ENCODE measurements around the gene HSPA1L.

The HSPA1L gene

GRCh38 chr6:31781244-31782125 is 33.6 kb downstream of the HSPA1L start:
- DNase-seq, result no peak

DNA sequence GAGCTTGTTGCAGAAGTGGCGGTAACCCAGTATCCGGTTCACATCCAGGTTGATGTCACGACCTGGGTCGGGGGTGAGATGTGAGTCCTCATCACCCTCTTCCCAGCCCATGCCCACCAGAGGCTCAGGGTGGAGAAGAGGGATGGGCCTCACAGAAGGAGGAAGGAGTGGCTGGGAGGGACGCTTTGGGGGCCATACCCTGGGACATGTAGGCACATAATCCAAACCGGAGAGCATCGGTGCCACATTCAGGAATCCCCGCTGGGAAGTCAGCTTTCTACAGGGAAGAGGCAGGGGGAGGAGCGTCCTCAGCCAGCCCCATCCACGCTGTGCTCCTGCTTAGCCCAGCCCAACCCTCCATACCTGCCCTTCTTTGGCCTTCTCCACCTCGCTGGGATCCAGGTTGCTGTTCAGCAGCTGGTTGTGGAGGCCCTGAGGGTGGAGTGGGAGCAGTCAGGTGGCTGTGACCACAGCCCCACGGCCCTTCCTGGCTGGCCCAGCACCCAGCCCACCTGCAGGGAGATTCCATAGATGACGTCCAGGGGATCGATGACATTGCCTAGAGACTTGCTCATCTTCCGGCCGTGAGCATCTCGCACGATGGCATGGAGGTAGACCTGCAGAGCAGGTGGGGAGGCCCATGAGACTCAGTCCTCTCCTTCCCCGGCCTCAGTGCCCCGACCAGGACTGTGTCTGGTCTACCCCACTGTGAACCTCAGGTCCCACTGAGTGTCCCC is 34.4 kb downstream of the HSPA1L start:
- no peak for DNase-seq

GRCh38 chr6:31779908-31780307 is 35.2 kb downstream of the HSPA1L start:
- DNase-seq, result no peak

DNA sequence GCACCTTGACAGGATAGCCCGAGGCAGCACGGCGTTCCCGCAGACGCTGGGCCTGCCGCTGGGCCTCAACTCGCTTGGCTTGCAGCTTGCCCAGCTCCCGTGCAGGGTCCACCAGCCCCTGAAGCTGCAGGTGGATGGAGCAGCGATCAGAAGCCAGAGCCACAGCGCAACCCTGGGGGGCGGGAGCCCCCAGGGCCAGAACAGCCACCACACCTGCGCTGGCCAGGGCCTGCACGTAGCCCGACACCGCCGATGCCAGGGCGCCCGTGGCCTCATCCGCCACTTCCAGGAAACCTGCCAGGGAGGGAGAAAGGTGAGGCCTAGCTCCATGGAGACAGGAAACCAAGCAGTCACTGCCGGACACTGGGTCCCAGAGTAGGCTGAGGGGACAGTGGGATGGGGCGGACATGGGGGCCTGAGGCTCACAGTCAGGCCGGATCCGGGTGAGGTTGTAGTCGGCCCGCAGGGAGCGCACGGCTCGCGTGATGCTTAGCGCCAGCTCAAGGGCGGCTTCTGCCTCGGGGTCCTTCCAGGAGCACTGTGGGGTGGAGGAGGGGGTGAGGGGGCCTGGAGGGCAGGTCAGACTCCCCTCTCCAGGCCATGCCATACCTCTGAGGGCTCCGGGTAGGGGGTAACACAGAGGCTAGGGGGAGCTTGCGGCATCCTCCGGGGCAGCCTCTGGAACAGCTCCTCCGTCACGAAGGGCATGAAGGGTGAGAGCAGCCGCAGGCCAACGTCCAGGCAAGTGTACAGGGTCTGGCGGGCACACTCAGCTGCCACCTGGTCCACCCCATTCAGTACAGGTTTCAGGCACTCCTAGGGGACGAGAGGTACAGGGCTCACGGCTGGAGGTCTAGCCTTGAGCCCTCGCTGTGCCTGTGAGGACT is 35.8 kb downstream of the HSPA1L start:
- DNase-seq, result no peak

DNA sequence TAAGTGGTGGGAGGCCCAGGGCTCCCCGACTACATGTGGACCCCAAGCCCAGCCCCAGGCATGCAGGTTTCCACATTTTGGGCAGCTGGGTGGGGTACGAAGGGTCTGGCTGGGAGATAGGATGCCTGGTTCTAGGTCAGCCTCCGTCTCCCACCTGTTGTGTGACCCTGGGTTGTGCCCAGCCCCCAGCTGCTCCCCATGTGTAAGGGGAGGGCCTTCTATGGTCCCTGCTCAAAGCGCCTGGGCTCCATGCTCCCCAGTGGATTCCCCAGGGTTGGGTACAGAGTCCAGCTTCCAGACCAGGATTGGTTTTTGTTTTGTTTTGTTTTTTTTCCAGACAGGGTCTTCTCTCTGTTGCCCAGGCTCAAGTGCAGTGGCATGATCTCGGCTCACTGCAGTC is 36.9 kb downstream of the HSPA1L start:
- DNase-seq, result no peak

DNA sequence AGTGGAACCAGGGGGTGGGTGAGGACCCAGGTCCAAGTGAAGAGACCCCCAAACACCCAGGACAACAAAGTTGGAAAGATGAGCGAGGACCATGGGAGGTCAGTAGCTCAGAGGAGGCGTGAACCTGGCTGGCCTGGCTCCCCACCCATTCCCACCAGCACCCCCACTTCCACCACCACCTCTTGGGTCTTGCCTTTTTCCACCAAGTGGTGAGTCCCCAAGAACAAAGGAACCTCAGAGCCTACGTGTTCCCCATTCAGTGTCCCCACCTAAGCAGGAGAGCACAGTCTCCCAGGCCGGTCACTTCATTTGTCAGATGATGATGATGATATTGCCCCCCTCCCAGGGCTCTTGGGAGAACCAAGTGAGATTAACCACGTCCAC is 37.4 kb downstream of the HSPA1L start:
- no peak for DNase-seq

DNA sequence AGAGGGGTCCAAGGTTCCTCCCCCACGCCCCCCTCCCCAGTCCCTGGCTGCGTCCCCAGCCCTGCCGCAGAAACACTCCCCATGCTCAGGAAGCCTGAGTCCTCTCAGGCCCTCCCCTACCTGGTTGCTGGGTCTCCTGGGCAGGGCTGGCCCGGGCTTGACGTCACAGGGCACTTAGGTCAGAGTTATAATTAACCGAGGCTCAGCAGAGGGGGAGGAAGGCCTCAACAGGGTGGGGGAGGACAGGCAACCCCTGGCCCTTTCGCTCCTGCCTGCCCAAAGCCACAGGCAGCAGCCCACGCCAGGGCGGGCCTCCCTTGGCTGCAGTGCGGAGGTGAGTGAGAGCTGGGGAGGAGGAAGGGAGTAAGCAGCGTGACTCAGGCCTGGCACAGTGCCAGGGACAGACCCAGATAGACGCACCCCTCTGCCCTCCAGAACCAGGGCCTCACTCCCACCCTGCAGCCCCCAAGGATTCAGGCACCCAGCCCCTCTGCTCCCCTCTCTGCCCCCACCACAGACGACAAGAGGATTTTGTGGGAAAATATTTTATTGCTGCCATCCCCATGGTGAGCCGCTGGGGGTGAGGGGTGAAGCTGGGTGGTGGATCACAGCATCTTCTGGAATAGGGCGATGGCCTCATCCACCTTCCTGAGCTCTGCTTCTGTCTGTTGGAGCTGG is 38.0 kb downstream of the HSPA1L start, which contains the start of gene VWA7:
Gene VWA7 (minus strand): TSS at position 340 of the 678 bp plus-strand sequence. CDS start 549 bp downstream, outside the sequence.
- DNase-seq, result peak in 5 of 6 experiments; percentile 13 to 41 (median 19)

DNA sequence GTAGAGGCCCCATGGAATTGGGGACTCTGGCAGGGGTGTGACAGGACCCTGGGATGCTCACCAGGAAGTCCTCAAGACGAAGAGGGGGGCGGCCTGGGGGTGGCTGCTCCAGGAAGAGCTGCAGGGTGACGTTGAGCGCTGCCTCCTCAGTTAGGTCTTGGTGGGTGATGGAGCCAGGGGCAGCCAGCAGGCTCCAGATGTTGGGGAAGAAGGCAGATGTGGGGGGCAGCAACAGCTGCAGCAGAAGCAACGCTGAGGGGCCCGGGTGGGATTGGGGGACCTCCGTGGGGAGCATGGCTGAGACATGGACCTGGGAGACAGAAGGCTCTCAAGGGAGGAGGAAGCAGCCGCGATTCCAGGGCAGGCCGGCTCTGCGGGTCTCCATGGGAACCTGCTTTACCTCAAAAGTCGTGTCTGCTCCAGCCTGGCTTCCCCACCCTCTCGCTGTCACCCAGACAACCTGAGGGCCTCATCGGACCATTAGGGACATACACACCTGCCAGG is 38.5 kb downstream of the HSPA1L start:
- no peak for DNase-seq

GRCh38 chr6:31775633-31776484 is 39.2 kb downstream of the HSPA1L start:
- no peak for DNase-seq

DNA sequence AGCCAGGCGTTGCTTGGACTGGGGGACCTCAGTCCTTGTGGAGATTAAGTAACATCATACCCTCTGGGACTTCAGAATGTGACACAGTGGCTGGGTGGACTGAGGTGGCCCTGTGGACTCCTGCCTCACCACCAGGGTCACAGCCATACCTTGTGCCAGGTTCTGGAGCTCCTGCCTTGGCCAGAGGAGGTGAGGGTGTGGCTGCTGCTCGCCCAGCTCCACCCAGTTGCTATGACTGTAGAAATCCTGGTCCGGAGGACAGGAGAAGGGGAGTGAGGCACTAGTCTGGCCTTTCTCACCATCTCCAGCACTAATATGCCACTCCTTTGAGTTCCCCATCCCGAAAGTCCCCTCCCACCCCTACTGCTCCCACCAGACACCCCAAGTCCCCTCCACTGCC is 39.9 kb downstream of the HSPA1L start:
- DNase-seq, result no peak

- DNase-seq, result peak in 4 of 6 experiments; percentile 5 to 63 (median 22)
Observed at GRCh38 chr6:31771992-31772358, 43.1 kb downstream of the HSPA1L start.

DNA sequence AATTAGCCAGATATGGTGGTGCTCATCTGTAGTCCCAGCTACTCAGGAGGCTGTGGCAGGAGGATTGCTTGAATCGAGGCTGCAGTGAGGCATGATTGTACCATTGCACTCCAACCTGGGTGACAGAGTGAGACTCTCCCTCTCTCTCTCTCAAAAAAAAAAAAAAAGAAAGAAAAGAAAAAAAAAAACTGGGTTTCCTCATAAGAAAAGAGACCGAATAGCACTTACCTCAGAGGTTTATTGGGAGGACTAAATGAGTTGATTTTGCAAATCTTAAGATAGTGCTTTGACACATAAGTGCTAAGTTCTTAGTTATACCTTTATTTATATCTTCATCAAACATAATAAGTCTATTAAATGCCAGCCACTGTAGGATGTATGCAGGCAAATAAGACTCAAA is 44.2 kb downstream of the HSPA1L start:
- peak in 1 of 6 experiments; percentile 7 for DNase-seq

- peak; percentile 25 to 74 (median 66) for DNase-seq
Observed at GRCh38 chr6:31769684-31770371, 45.3 kb downstream of the HSPA1L start.

DNA sequence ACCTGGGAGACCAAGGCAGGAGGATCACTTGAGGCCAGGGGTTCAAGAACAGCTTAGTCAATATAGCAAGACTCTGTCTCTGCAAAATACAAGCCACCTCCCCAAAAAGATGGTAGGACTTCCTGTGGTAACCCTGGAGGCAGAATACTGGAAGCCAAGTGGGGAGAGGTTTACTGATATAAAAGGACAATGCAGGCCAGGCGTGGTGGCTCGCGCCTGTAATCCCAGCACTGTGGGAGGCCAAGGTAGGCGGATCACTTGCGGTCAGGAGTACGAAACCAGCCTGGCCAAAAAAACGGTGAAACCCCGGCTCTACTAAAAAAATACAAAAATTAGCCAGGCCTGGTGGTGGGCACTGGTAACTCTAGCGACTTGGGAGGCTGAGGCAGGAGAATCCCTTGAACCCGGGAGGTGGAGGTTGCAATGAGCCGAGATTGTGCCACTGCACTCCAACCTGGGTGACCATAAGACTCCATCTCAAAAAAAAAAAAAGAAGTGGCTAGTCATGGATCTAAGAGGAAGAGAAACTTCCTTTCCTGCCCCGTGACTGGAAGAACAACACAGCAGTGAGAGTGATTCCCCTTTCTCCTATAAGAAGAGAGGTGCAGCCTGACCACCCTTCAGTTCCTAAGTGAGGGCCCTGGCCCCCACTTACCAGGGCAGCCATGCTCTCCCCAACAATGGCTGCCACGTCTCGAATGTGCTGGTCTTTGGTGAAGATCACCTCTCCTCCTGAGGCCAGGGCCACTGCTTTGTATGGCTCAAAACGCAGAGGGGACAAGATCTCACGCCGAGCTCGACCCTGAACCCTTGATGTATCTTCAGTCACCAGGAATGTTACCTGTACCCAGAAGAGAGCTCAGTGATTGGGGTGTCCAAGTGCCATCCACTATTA is 46.5 kb downstream of the HSPA1L start:
- DNase-seq, result no peak

DNA sequence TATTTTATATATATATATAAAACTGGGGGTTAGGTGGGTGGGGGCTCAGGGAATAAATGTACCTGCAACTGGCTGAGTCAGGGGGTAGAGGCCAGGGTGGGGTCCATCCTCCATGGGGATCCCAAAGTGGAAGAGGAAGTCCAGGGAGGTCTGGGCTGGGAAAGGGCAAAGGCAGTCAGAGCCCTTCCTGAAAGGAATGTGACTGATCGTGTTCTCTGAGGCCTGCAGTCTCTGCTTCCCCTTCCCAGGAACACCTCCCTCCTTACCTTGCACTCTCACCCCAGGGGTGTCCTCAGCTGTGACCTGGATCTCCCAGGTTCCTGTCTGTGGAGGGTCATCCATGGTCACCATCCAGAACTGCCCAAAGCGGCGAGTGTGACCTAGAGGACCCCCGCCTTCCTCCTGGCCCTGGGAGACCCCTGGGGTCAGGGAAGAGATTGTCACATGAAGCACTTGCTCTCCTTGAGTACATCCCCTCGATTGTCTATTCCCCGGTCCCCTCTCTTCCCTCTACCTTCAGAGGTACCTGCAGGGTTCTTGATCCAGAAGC is 47.9 kb downstream of the HSPA1L start:
- no peak for DNase-seq

DNA sequence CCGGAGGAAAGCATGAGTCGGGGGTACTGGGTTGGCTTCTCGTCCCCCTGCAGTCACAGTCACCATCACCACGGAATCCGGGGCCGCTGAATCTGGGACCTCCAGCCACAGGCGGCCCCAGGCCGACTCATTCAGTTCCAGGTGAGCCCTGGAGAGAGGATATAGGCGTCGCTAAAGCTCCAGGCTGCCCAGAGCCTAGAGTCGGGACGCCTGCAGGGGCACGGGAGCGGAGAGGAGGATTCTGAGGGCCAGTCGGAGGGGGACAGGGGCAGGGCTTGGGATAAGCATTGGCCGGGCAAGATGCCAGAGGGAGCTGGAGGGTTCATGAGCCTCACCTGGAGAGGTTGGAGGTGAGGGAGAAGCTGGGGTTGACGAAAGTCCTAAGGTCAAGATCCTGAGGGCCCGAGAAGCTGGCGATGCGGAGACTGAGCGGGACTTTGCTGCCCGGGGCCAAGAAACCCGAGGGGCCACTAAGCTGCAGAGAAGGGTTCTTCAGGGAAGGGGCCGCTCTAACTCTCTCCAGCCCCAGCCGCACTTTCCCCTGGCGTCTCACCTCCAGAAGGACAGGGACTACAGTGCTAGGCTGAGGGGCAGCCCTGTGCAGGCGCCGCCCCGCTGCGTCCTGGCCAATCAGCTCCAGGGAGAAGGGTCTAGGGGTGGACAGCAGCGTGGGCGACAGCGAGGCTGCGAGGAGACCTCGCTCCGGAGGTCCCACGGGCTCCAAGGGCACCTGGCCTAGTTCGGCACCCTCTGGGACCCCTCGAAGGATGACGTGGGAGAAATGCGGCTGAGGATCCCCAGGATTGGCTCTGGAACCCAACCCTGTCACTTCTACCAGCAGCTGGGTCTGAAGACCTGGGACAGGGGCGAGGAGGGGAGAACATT is 48.9 kb downstream of the HSPA1L start:
- no peak for DNase-seq

DNA sequence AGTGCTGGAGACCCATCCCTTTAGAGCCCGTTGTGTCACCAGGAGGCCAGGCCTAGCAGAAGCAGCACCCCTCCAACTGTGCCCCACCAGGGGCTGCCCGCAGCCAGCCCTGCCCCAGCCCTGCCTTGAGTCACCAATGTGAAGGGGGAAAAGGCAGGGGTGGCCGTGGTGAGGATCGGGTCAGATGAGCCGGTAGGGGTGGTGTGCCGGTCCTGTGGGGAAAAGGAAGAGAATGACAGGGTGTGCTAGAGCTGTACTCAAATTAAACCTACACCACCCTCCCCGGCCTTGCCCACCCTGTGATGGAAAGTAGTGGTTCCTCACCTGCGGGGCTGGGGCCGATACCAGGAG is 49.5 kb downstream of the HSPA1L start:
- DNase-seq, result no peak

DNA sequence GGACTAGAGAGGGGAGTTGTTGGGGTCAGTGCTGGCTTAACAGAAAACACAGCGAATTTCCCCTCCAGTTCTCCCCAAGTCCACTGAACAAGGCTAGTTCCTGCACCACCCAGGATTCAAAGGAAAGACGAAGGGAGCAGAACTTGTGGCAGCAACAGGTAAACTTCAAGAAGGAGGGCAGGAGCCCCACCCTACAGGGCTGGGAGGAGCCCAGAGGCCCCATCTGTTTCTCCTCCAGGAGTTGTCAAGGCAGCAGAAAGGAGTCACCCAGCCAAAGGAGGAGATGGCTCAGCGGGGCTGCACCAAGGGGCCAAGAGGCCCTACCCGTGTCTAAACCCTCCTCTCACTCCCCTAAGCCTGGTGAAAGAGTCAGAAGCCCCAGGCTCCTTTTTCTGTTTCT is 50.9 kb downstream of the HSPA1L start:
- DNase-seq, result no peak

All from stimulated activated naive CD4-positive, alpha-beta T cell (primary cell).